Measurements from ENCODE around the gene MAST1.

- TF ChIP-seq POLR2A (IDR thresholded peaks at IDR 0.05), result no peak
- TF ChIP-seq CTCF (IDR thresholded peaks at IDR 0.05), result no peak
- no peak for TF ChIP-seq EP300 (IDR thresholded peaks at IDR 0.05; ENCODE audit: low read depth)
- no peak for TF ChIP-seq POLR2AphosphoS5 (IDR thresholded peaks at IDR 0.05)
Observed at GRCh38 chr19:12821761-12822160, 16.6 kb upstream of the MAST1 start.
